Trophoblast cell (in vitro differentiated cells and primary cell): ENCODE data around the gene PCDH1.

Source experiments
- DNase-seq, 2 donors: peaks; one replicate each; pipeline ENCODE4 v3.0.0-alpha.2; 2016
- H2AFZ ChIP-seq: 2 replicates; pipeline ENCODE4 v1.6.1; 2013; ENCODE audit warnings: low read length, moderate library complexity, mild to moderate bottlenecking; ENCODE audit not compliant: insufficient read depth, poor library complexity
- H2AK5ac ChIP-seq: 2 replicates; pipeline ENCODE4 v1.6.1; 2013; ENCODE audit warnings: mild to moderate bottlenecking, low read length
- H2BK120ac ChIP-seq: 2 replicates; pipeline ENCODE4 v1.6.1; 2013; ENCODE audit warnings: low read length, mild to moderate bottlenecking, moderate library complexity; ENCODE audit not compliant: insufficient read depth, poor library complexity
- H2BK12ac ChIP-seq: 2 replicates; pipeline ENCODE4 v1.6.1; 2013; ENCODE audit warnings: mild to moderate bottlenecking, low read length, moderate library complexity
- H2BK5ac ChIP-seq: 2 replicates; pipeline ENCODE4 v1.6.1; 2013; ENCODE audit warnings: low read length, low read depth, moderate library complexity, mild to moderate bottlenecking; ENCODE audit not compliant: poor library complexity
- H3K14ac ChIP-seq: 2 replicates; pipeline ENCODE4 v1.6.1; 2013; ENCODE audit warnings: mild to moderate bottlenecking, low read length
- H3K18ac ChIP-seq: 2 replicates; pipeline ENCODE4 v1.6.1; 2013; ENCODE audit warnings: mild to moderate bottlenecking, low read length
- H3K23ac ChIP-seq: 2 replicates; pipeline ENCODE4 v1.6.1; 2013; ENCODE audit warnings: low read length
- H3K27ac ChIP-seq: 2 replicates; pipeline ENCODE4 v1.5.1; 2013; ENCODE audit warnings: low read depth, mild to moderate bottlenecking, inconsistent platforms, low read length, moderate library complexity
- H3K27me3 ChIP-seq: 2 replicates; pipeline ENCODE4 v1.6.1; 2013; ENCODE audit warnings: inconsistent platforms, mild to moderate bottlenecking, low read length, moderate library complexity; ENCODE audit not compliant: insufficient read depth
- H3K36me3 ChIP-seq, 2 experiments: 1 replicate in 1 of 2; 2 replicates in 1 of 2; pipeline ENCODE4 v1.6.1; 2013; ENCODE audit warnings: low read length in 2 of 2, mild to moderate bottlenecking in 2 of 2, moderate library complexity in 1 of 2; ENCODE audit not compliant: insufficient read depth in 2 of 2, control insufficient read depth in 1 of 2
- H3K4ac ChIP-seq: 2 replicates; pipeline ENCODE4 v1.6.1; 2013; ENCODE audit warnings: low read depth, mild to moderate bottlenecking, low read length, moderate library complexity
- H3K4me1 ChIP-seq, 2 experiments: 1 replicate in 1 of 2; 2 replicates in 1 of 2; pipeline ENCODE4 v1.6.1; 2013; ENCODE audit warnings: low read length in 2 of 2, mild to moderate bottlenecking in 2 of 2, moderate library complexity in 1 of 2; ENCODE audit not compliant: insufficient read depth in 2 of 2, control insufficient read depth in 1 of 2
- H3K4me2 ChIP-seq: 2 replicates; pipeline ENCODE4 v1.6.1; 2013; ENCODE audit warnings: inconsistent platforms, mild to moderate bottlenecking, low read length, moderate library complexity
- H3K4me3 ChIP-seq: 2 replicates; pipeline ENCODE4 v1.5.1; 2013; ENCODE audit warnings: mild to moderate bottlenecking, low read depth, low read length, inconsistent platforms
- H3K79me1 ChIP-seq: one replicate; pipeline ENCODE4 v1.6.1; 2013; ENCODE audit warnings: low read length
- H3K79me2 ChIP-seq: 2 replicates; pipeline ENCODE4 v1.6.1; 2013; ENCODE audit warnings: low read length, mild to moderate bottlenecking; ENCODE audit not compliant: control insufficient read depth, insufficient read depth, poor library complexity
- H3K9ac ChIP-seq: 2 replicates; pipeline ENCODE4 v1.6.1; 2013; ENCODE audit warnings: mild to moderate bottlenecking, low read length
- H3K9me3 ChIP-seq: 2 replicates; pipeline ENCODE4 v1.6.1; 2013; ENCODE audit warnings: low read depth, mild to moderate bottlenecking, control low read depth, inconsistent platforms, low read length; ENCODE audit not compliant: insufficient read depth
- H4K12ac ChIP-seq: 2 replicates; pipeline ENCODE4 v1.6.1; 2013; ENCODE audit warnings: low read depth, mild to moderate bottlenecking, low read length, moderate library complexity
- H4K8ac ChIP-seq: 2 replicates; pipeline ENCODE4 v1.6.1; 2013; ENCODE audit warnings: low read depth, mild to moderate bottlenecking, low read length, moderate library complexity
- H4K91ac ChIP-seq: one replicate; pipeline ENCODE4 v1.6.1; 2013; ENCODE audit warnings: low read depth, mild to moderate bottlenecking, low read length, moderate library complexity
- WGBS: extraction: QIAGEN DNeasy Blood & Tissue Kit; methylation state at CpG from one replicate; pipeline ENCODE4 v1.1.7; 2013; ENCODE audit warnings: missing lambda C conversion rate; ENCODE audit not compliant: insufficient read length, insufficient coverage; ENCODE audit errors: extremely low coverage; 5-methylcytosine and 5-hydroxymethylcytosine counted together

Gene PCDH1

DNA sequence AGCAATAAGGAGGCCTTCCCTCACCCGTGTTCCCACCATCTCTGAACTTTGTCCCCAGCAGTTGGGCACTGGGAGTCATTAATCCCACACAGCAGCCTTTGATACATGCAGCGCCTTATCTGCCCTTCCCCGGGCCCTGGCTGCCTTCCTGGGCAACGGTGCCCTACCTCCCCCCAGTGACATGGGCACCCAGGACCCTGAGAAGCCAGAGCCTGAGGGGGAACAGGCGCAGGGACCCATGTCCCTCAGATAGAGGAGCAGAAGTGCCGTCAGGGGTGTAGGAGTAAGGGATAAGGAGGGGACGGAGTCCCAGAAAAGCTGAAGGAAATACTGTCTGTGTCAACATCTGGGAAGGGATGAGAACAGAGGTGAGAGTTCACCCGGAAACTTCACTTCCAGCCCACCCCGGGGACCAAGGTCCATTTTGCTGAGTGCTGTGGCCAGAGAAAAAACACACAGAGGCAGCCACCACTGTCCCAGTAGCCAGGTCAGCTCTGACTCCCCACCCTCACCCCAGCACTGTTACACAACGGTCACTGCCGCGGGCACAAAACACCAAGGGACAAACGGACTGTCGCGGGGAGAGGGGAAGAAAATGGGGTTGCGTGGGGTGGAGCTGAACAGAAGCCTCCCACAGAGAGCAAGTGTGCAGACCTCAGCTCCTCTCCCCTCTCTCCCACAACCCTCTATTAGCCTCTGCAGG, 3.8 kb downstream of the PCDH1 start:
- Histone ChIP-seq H3K9ac (no peak overlapping the region), H3K36me3 (no peaks in the 10 kb centered on the region), H3K4ac (no peak overlapping the region), H4K8ac (no peak overlapping the region), H3K23ac (no peak overlapping the region), H3K27me3 (peaks cover 26% of the 10 kb centered on the region), H3K4me1 (peaks cover 26 to 40% of the 10 kb centered on the region in 2 experiments), H4K12ac (no peak overlapping the region), H3K79me1 (no peaks in the 10 kb centered on the region), H2BK12ac (no peak overlapping the region), H3K79me2 (no peaks in the 10 kb centered on the region), H4K91ac (no peak overlapping the region), H2BK120ac (no peak overlapping the region), H3K27ac (no peak overlapping the region), H3K14ac (no peak overlapping the region), H3K9me3 (peaks cover 2% of the 10 kb centered on the region), H3K4me2 (no peak overlapping the region), H3K18ac (no peak overlapping the region), H2AFZ (no peak overlapping the region), H3K4me3 (no peak overlapping the region), H2AK5ac (no peak overlapping the region), H2BK5ac (no peak overlapping the region)
- DNase-seq: peak in 1 of 2 donors; percentile 39
- no CpG with 5 or more reads among the region's 16 CpGs for WGBS

DNA sequence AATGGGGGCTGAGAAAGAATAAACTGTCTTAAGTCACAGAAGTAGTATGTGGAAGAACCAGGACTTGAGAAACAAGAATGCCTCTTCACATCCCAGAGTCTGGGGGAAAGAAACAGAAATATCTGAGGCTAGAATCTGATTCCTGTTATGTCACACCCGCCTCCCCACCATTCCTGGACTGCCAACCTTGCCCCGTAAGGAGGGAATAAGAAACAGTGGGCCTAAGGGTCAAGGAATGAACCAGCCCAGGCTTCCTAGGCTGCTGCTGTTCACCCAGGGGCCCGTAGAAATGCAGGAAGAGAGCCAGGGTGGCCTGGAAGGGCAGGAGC, 4.3 kb downstream of the PCDH1 start:
- Histone ChIP-seq H4K8ac (no peak overlapping the region), H3K27me3 (peaks cover 26% of the 10 kb centered on the region), H3K14ac (no peak overlapping the region), H2BK12ac (no peak overlapping the region), H3K9me3 (peaks cover 2% of the 10 kb centered on the region), H2AK5ac (no peak overlapping the region), H3K4me3 (no peak overlapping the region), H3K79me2 (no peaks in the 10 kb centered on the region), H4K91ac (no peak overlapping the region), H3K18ac (no peak overlapping the region), H3K4ac (no peak overlapping the region), H3K79me1 (no peaks in the 10 kb centered on the region), H2BK5ac (no peak overlapping the region), H3K27ac (no peak overlapping the region), H3K4me2 (no peak overlapping the region), H2BK120ac (no peak overlapping the region), H2AFZ (no peak overlapping the region), H3K23ac (no peak overlapping the region), H4K12ac (no peak overlapping the region), H3K9ac (no peak overlapping the region), H3K36me3 (no peaks in the 10 kb centered on the region), H3K4me1 (peaks cover 25 to 36% of the 10 kb centered on the region in 2 experiments)
- no CpG with 5 or more reads among the region's 3 CpGs for WGBS
- DNase-seq: peak; percentile 39 to 74

DNA sequence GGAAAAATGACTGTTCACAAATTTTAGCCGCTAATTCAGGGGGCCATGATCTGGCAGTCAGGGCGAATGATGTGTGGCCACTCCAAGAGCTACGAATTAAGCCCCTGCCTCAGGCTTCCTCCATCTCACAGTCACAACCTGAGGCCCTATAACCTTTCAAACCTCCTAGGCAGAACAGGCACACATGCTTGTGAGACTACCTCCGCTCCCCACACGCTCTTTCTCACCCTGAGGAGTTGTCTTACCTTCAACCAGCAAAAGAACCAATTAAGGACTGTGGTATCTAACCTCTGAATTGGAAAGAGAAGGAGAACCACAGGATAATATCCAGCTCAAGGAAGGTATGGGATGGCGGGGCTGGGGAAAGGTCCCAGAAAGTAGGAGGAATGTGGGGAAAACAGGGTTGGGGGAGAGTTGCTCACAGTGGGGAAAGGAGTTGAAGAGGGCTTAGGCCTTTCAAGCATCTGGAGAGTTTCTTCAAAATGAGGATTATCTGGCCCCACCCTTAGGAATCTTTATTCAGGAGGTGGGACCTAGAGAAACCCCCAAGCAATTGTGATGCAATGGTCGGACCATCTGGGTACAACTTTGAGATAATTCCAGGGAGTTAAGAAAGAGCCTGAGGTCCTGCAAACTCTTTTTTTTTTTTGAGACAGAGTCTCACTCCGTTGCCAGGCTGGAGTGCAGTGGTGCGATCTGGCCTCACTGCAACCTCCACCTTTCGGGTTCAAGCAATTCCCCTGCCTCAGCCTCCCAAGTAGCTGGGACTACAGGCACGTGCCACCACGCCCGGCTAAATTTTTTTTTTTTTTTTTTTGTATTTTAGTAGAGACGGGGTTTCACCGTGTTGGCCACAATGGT, 5.5 kb downstream of the PCDH1 start:
- H2BK12ac ChIP-seq: no peak overlapping the region
- WGBS: no CpG with 5 or more reads among the region's 15 CpGs
- peak overlapping the region; percentile 17 for H4K91ac ChIP-seq
- peaks cover 2% of the 10 kb centered on the region for H3K9me3 ChIP-seq
- no peak overlapping the region for H3K4me3 ChIP-seq
- H4K12ac ChIP-seq: no peak overlapping the region
- H3K9ac ChIP-seq: no peak overlapping the region
- H3K18ac ChIP-seq: no peak overlapping the region
- no peaks in the 10 kb centered on the region for H3K79me2 ChIP-seq
- no peak overlapping the region for H2AFZ ChIP-seq
- no peak overlapping the region for H2BK5ac ChIP-seq
- H2AK5ac ChIP-seq: no peak overlapping the region
- no peak overlapping the region for H2BK120ac ChIP-seq
- no peak overlapping the region for H4K8ac ChIP-seq
- H3K79me1 ChIP-seq: no peaks in the 10 kb centered on the region
- H3K27me3 ChIP-seq: peaks cover 23% of the 10 kb centered on the region
- H3K23ac ChIP-seq: no peak overlapping the region
- H3K14ac ChIP-seq: no peak overlapping the region
- no peak overlapping the region for H3K4ac ChIP-seq
- no peak overlapping the region for H3K4me2 ChIP-seq
- peaks cover 17 to 29% of the 10 kb centered on the region in 2 experiments for H3K4me1 ChIP-seq
- no peak overlapping the region for H3K27ac ChIP-seq
- no peaks in the 10 kb centered on the region for H3K36me3 ChIP-seq
- peak; percentile 35 to 64 for DNase-seq

DNA sequence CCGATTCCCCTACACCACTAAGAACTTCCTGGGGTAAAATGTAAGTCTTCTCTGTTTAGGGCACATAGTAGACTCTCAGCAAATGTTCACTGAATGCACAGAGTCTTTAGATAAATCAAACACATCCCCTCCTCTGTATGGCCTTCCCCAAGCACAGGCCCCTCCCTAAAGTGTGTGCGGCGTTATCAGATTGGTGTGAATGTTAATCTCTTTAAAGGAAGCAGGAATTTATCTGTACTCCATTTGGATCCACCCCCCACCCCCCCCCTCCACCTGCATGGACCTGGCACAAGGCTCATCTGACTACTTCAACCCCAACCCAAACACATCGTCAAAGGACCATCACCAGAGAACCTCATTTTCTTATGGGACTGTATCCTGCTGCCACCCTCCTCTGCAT, 6.3 kb downstream of the PCDH1 start:
- Histone ChIP-seq H3K36me3 (no peaks in the 10 kb centered on the region), H4K8ac (no peak overlapping the region), H4K91ac (no peak overlapping the region), H2AFZ (no peak overlapping the region), H3K79me2 (no peaks in the 10 kb centered on the region), H2BK12ac (no peak overlapping the region), H3K4ac (no peak overlapping the region), H3K4me1 (peaks cover 9 to 21% of the 10 kb centered on the region in 2 experiments), H2BK120ac (no peak overlapping the region), H3K27me3 (peaks cover 15% of the 10 kb centered on the region), H2AK5ac (no peak overlapping the region), H3K27ac (no peak overlapping the region), H3K23ac (no peak overlapping the region), H3K9ac (no peak overlapping the region), H3K4me2 (no peak overlapping the region), H3K14ac (no peak overlapping the region), H3K9me3 (no peaks in the 10 kb centered on the region), H3K79me1 (no peaks in the 10 kb centered on the region), H2BK5ac (no peak overlapping the region), H3K18ac (no peak overlapping the region), H4K12ac (no peak overlapping the region), H3K4me3 (no peak overlapping the region)
- whole genome bisulfite sequencing: no CpG with 5 or more reads among the region's 4 CpGs
- no peak for DNase-seq
